ENCODE data around the gene SLC24A4.

Gene SLC24A4

GRCh38 chr14:92480856-92481255 lies 157.9 kb downstream of the SLC24A4 start:
- Histone ChIP-seq H3K4me3 (ENCODE audit: low read depth, low read length) (no peak overlapping the region), H3K27me3 (ENCODE audit: insufficient read depth, low read length) (0 out of 2 replicates have a peak, but pooled peaks cover 16% of the 10 kb centered on the region), H2AFZ (ENCODE audit: low read length, unreplicated experiment) (no peak overlapping the region), H3K79me2 (ENCODE audit: control insufficient read depth, insufficient read depth, low read length, unreplicated experiment) (no peaks in the 10 kb centered on the region), H3K36me3 (ENCODE audit: insufficient read depth, low read length) (no peaks in the 10 kb centered on the region), H3K27ac (ENCODE audit: low read depth, low read length) (no peak overlapping the region), H3K4me1 (ENCODE audit: control insufficient read depth, insufficient read depth, low read length, unreplicated experiment) (peaks cover 4% of the 10 kb centered on the region)

DNA sequence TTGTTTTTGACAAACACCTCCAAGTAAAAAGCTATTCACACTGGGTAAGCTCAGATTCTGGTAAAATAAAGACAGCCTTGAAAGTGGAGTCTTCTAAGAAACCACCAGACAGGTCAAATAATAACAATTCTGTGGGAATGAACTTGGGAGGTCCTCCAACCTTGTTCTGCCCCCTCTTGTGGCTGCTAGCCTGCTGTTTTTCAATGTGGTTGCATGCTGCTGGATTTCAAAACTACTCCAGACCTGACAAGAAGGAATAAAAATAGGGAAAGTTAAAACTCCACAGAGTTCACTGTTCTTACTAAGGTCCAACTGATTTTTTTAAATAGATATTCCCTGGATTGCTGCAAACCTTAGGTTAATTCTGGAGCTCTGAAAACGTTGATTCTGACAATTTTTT lies 158.4 kb downstream of the SLC24A4 start:
- no peaks in the 10 kb centered on the region for H3K36me3 ChIP-seq (ENCODE audit: insufficient read depth, low read length)

GRCh38 chr14:92481811-92482555 lies 159.0 kb downstream of the SLC24A4 start:
- Histone ChIP-seq H3K36me3 (ENCODE audit: insufficient read depth, low read length) (no peaks in the 10 kb centered on the region), H3K79me2 (ENCODE audit: control insufficient read depth, insufficient read depth, low read length, unreplicated experiment) (no peaks in the 10 kb centered on the region), H3K4me3 (ENCODE audit: low read depth, low read length) (no peak overlapping the region), H2AFZ (ENCODE audit: low read length, unreplicated experiment) (no peak overlapping the region), H3K27me3 (ENCODE audit: insufficient read depth, low read length) (0 out of 2 replicates have a peak, but pooled peaks cover 16% of the 10 kb centered on the region), H3K27ac (ENCODE audit: low read depth, low read length) (no peak overlapping the region), H3K4me1 (ENCODE audit: control insufficient read depth, insufficient read depth, low read length, unreplicated experiment) (no peaks in the 10 kb centered on the region)

More for the DNA sequence above, 158.4 kb downstream of the SLC24A4 start:
- Histone ChIP-seq H3K79me2 (ENCODE audit: control insufficient read depth, insufficient read depth, low read length, unreplicated experiment) (no peaks in the 10 kb centered on the region), H3K27me3 (ENCODE audit: insufficient read depth, low read length) (0 out of 2 replicates have a peak, but pooled peaks cover 16% of the 10 kb centered on the region), H3K27ac (ENCODE audit: low read depth, low read length) (no peak overlapping the region), H2AFZ (ENCODE audit: low read length, unreplicated experiment) (no peak overlapping the region), H3K4me1 (ENCODE audit: control insufficient read depth, insufficient read depth, low read length, unreplicated experiment) (no peaks in the 10 kb centered on the region), H3K4me3 (ENCODE audit: low read depth, low read length) (no peak overlapping the region)

DNA sequence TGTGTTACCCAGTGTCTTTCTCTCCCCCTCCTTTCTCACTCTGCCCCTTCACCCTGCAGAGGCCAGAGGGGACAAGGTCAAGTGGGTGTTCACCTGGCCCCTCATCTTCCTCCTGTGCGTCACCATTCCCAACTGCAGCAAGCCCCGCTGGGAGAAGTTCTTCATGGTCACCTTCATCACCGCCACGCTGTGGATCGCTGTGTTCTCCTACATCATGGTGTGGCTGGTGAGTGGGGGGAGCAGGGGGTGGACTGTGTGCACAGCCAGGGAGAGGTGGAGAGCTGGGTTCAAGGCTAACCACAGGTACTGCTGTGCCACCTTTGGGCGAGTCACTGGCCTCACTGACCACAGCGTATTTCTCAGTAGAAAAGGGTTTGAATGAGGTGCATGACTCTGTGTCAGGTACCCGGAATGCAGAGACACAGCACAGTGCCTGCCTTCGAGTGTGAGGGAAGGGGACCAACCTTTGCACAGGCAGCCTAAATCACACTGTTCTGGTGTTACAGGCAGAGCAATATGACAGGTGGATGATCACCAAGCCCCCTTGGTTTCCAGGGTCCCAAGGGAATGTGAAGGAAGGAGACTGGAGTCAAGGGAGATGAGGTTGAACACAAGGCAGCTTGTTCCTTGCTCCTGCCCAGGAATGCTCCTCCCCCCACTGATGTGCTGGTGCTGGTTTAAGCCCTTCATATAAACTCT lies 159.8 kb downstream of the SLC24A4 start:
- H3K4me3 ChIP-seq (ENCODE audit: low read depth, low read length): no peak overlapping the region
- H3K27me3 ChIP-seq (ENCODE audit: insufficient read depth, low read length): 0 out of 2 replicates have a peak, but pooled peaks cover 16% of the 10 kb centered on the region
- H2AFZ ChIP-seq (ENCODE audit: low read length, unreplicated experiment): no peak overlapping the region
- no peak overlapping the region for H3K27ac ChIP-seq (ENCODE audit: low read depth, low read length)
- no peaks in the 10 kb centered on the region for H3K79me2 ChIP-seq (ENCODE audit: control insufficient read depth, insufficient read depth, low read length, unreplicated experiment)
- H3K36me3 ChIP-seq (ENCODE audit: insufficient read depth, low read length): no peaks in the 10 kb centered on the region
- no peaks in the 10 kb centered on the region for H3K4me1 ChIP-seq (ENCODE audit: control insufficient read depth, insufficient read depth, low read length, unreplicated experiment)

- Histone ChIP-seq H3K79me2 (ENCODE audit: control insufficient read depth, insufficient read depth, low read length, unreplicated experiment) (no peaks in the 10 kb centered on the region), H2AFZ (ENCODE audit: low read length, unreplicated experiment) (no peak overlapping the region), H3K4me3 (ENCODE audit: low read depth, low read length) (no peak overlapping the region), H3K27ac (ENCODE audit: low read depth, low read length) (no peak overlapping the region), H3K4me1 (ENCODE audit: control insufficient read depth, insufficient read depth, low read length, unreplicated experiment) (no peaks in the 10 kb centered on the region), H3K27me3 (ENCODE audit: insufficient read depth, low read length) (0 out of 2 replicates have a peak, but pooled peaks cover 16% of the 10 kb centered on the region), H3K36me3 (ENCODE audit: insufficient read depth, low read length) (no peaks in the 10 kb centered on the region)
Observed at GRCh38 chr14:92484132-92484823, 161.3 kb downstream of the SLC24A4 start.

- Histone ChIP-seq H3K27me3 (ENCODE audit: insufficient read depth, low read length) (0 out of 2 replicates have a peak, but pooled peaks cover 16% of the 10 kb centered on the region), H3K36me3 (ENCODE audit: insufficient read depth, low read length) (no peaks in the 10 kb centered on the region), H2AFZ (ENCODE audit: low read length, unreplicated experiment) (no peak overlapping the region), H3K4me1 (ENCODE audit: control insufficient read depth, insufficient read depth, low read length, unreplicated experiment) (no peaks in the 10 kb centered on the region), H3K79me2 (ENCODE audit: control insufficient read depth, insufficient read depth, low read length, unreplicated experiment) (no peaks in the 10 kb centered on the region), H3K27ac (ENCODE audit: low read depth, low read length) (no peak overlapping the region), H3K4me3 (ENCODE audit: low read depth, low read length) (no peak overlapping the region)
Observed at GRCh38 chr14:92486881-92487280, 163.9 kb downstream of the SLC24A4 start.

DNA sequence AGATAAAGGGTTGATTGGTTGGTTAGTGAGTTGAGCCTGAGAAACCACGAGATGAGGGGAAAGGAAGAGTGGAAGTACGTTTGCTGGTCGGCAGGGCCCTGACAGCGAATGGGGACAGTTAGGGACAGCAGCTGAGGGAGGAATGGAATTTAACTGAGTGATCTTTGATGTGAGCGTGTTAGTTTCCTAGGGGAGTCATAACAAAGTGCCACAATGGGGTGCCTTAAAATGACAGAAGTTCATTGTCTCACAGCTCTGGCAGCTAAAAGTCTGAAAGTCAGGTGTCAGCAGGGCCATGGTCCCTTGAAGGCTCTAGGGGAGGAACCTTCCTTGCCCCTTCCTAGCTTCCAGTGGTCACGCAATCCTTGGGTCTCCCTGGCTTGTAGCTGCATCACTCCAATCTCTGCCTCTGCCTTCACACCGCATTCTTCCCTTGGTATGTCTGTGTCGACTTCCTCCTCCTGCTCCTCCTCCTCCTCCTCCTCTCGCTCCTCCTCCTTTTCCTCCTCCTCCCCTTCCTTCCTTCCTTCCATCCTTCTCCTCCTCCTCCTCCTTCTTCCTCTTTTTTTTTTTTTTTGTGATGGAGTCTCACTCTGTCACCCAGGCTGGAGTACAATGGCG lies 164.7 kb downstream of the SLC24A4 start:
- no peaks in the 10 kb centered on the region for H3K79me2 ChIP-seq (ENCODE audit: control insufficient read depth, insufficient read depth, low read length, unreplicated experiment)
- H3K4me1 ChIP-seq (ENCODE audit: control insufficient read depth, insufficient read depth, low read length, unreplicated experiment): no peaks in the 10 kb centered on the region
- H2AFZ ChIP-seq (ENCODE audit: low read length, unreplicated experiment): no peak overlapping the region
- H3K36me3 ChIP-seq (ENCODE audit: insufficient read depth, low read length): no peaks in the 10 kb centered on the region
- H3K27me3 ChIP-seq (ENCODE audit: insufficient read depth, low read length): 0 out of 2 replicates have a peak, but pooled peaks cover 16% of the 10 kb centered on the region
- no peak overlapping the region for H3K27ac ChIP-seq (ENCODE audit: low read depth, low read length)
- H3K4me3 ChIP-seq (ENCODE audit: low read depth, low read length): no peak overlapping the region

GRCh38 chr14:92489394-92490238 lies 166.7 kb downstream of the SLC24A4 start:
- H3K36me3 ChIP-seq (ENCODE audit: insufficient read depth, low read length): no peaks in the 10 kb centered on the region
- H3K4me1 ChIP-seq (ENCODE audit: control insufficient read depth, insufficient read depth, low read length, unreplicated experiment): no peaks in the 10 kb centered on the region
- no peak overlapping the region for H2AFZ ChIP-seq (ENCODE audit: low read length, unreplicated experiment)
- no peak overlapping the region for H3K27ac ChIP-seq (ENCODE audit: low read depth, low read length)
- 0 out of 2 replicates have a peak, but pooled peaks cover 5% of the 10 kb centered on the region for H3K27me3 ChIP-seq (ENCODE audit: insufficient read depth, low read length)
- H3K4me3 ChIP-seq (ENCODE audit: low read depth, low read length): no peak overlapping the region
- H3K79me2 ChIP-seq (ENCODE audit: control insufficient read depth, insufficient read depth, low read length, unreplicated experiment): no peaks in the 10 kb centered on the region

DNA sequence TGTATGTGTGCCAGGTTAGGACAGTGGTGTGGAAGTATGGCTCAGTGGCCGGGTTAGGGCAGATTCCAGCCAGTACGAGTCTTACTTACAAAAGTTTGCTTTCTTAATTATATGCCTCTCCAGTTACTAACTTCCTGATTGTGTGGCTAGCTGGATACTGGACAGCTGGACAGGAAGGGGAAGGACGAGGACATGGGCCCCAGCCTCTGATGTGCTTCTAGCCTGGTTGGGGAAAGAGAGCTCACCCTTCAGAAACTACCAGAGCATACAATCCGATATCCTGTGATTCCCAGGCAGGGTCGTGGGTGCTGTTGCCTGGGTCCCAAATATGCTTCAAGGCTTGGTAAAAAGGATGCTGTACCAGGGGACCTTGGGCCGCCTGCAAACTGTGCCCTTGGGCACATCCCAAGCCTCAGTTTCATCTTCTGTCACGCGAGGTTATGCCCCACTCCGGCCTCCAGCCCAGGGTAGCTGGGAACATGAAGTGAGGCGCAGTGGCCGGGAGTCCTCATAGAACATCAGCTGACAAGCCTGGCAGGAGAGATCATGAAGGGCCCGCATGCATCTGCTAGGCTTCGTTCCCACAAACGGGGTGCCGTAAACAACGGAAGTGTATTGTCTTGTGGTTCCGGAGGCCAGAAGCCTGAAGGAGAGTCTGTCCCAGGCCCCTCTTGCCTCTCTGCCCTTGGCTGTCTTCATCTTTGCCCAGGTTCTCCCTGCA lies 167.4 kb downstream of the SLC24A4 start:
- H2AFZ ChIP-seq (ENCODE audit: low read length, unreplicated experiment): no peak overlapping the region
- H3K27me3 ChIP-seq (ENCODE audit: insufficient read depth, low read length): no peaks in the 10 kb centered on the region
- no peaks in the 10 kb centered on the region for H3K36me3 ChIP-seq (ENCODE audit: insufficient read depth, low read length)
- H3K4me3 ChIP-seq (ENCODE audit: low read depth, low read length): no peak overlapping the region
- no peaks in the 10 kb centered on the region for H3K79me2 ChIP-seq (ENCODE audit: control insufficient read depth, insufficient read depth, low read length, unreplicated experiment)
- H3K27ac ChIP-seq (ENCODE audit: low read depth, low read length): no peak overlapping the region
- no peaks in the 10 kb centered on the region for H3K4me1 ChIP-seq (ENCODE audit: control insufficient read depth, insufficient read depth, low read length, unreplicated experiment)

Measured in ACC112 (cell line).